DMS114 treated with DMSO at 0.1 percent for 48 hours (cell line): Measurements from ENCODE around the gene WASF2.

Experiments
- DNase-seq: peaks from one replicate; lab custom pipeline; 2025; ENCODE audit not compliant: unreplicated experiment; lab: John Stamatoyannopoulos, UW

WASF2 gene

DNA sequence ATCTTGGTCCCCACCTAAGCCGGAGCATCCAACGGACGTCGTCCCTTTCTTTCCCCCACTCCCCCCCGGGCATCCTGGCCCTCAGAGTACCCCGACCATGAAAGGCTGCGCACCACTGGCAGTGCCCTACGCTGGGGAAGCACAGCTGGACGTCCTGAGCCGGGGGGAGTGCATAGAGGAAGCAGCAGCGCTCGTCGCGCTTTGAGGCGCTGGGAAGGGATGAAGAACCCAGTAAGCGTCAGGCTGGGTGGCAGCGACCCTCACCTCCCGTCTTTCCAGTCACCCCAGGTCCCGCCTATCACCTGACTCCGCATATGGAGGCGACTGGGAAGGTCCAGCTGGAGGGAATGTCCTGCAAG, 128.9 kb downstream of the WASF2 start:
- no peak for DNase-seq

- no peak for DNase-seq
Observed at GRCh38 chr1:27360159-27361043, 129.6 kb downstream of the WASF2 start.

GRCh38 chr1:27359822-27360158, 130.2 kb downstream of the WASF2 start:
- no peak for DNase-seq

GRCh38 chr1:27358928-27359313, 131.0 kb downstream of the WASF2 start:
- DNase-seq: no peak

DNA sequence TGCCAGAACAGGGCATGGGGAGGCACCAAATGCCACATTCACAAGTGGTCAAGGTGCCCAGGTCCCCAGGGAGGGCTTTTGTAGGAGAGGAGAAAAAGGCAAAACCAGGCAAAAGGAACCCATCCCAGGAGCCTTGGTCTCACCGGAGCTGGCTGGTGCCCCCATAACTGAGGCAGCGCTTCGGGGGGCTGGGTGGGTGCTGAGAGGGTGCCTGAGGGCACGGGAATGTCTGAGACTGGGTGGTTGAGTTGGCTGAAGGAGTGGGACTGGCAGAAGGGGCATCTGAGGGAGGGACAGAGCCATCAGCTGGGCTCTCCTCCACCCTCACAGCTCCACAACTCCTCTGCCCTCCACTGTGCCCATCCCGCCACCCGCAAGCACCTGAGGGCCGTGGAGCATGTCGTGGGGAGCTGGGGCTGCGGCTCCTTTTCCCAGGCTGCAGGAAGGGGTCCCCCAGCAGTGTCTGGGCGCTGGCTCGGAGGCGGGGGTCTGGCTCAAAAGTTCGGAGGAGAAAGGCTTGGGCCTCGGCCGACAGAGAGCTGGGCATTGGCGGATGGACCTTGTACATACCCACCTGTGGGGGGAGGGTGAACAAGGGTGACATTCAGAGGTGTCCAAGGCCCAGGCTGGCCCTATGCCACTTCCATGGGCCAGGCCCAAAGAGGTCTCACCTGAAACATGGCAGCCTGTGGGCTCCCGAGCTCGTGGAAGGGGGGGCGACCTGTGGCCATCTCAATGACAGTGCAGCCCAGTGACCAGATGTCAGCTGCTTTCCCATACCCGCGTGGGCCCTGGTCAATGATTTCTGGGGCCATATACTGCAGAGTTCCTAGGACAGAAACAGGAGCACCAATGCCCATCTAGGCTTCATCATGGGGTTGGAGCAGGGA, 131.7 kb downstream of the WASF2 start:
- no peak for DNase-seq

DNA sequence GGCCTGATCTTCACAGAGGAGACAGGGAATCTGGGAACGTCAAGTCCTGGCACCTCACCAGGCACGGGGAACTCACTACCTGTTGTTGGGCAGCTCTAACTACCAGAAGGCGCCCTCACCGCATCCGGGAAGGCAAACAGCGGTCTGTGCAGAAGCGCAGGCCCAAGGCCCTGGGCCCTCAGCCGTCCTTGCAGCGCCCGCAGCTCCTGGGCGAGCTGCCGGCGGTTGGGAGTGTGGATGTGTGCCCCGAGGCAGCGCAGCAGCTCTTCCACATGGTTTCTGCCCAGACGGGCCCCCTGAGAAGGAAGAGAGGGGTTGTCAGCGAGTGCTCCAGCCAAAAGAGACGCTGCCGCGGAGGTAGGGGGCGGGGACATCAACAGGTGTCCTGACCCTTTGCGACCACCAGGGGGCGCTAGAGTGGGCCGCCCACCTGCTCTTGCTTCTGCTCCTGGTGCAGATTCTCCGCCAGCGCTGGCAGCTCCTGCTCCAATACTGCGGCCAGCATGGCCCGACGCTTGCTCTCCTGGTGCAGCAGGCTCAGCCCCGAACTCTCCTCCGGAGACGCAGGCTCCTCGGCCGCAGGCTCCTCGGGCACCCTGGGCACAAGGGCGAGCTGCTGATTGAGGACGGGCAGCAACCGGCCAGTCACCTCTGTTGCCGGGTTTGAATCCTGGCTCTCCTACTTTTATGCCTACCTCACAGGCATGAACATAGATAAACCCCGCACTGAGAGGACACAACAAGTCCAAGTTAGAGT, 132.5 kb downstream of the WASF2 start:
- DNase-seq: peak; percentile 14

DNA sequence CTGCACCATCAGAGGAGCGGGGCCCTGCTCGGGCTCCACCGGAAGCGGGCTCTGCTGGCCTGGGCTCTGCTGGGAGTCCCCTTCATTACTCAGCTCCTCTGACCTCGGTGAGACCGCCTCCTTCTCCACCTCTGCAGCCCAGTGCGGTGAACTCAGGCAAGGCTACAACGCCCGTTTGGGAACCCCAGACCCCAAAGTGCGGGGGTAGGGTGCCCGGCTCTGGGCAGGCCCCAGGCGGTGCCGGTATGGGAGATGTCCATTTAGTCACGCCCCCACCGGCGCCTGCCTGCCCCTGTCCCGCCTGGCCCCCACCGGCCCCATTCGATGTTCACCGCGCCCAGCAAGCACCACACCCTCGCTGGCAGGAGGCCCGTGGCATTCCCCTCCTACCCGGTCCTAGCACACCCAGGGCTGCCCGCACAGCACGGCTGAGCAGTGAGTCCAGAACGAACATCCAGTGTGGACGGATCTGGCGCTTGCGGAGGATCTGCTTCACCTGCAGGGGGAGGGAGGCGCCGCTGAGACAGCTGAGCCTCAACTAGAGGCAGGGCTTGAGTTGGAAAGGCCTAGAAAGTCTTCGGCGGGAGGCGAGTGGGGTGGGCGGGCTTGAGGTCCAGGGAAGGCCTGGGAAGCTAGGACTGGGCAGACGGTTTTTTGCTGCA, 133.2 kb downstream of the WASF2 start:
- no peak for DNase-seq

DNA sequence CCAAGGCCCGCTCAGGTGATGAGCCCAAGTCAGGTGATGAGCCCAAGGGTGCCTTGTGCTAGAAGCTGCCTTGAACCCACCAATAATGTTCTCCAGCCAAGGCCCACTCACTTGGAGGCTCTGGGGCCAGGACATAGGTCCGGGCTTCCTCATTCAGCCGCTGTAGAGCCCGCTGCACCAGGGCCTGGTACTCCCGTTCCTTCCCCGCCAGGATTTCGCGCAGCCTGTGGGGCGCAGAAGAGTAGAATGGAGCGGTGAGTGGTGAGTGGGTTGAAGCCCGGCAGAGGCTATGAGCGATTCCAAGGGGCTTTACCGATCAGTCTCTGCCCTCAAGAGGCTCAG, 133.7 kb downstream of the WASF2 start:
- no peak for DNase-seq

DNA sequence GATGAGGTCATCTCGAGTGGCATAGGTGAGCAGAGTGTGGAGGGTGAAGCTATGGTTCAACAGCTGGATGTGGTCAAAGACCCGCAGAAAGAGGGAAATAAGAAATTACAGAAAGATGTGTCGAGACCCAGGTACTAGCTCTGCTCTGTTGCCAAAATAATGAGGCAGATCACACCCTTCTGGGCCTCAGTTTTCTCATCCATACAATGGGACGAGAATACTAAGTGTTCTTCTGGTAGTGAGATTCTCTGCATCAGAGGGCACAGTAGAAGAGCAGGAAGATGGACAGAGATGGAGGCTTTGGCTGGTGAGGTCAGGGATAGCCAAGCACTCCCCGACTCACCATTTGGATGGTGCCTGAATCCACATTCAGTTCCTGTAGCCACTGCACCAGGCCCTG, 134.3 kb downstream of the WASF2 start:
- DNase-seq: no peak
